Measurements from ENCODE around the gene MAP7.

The MAP7 gene

DNA sequence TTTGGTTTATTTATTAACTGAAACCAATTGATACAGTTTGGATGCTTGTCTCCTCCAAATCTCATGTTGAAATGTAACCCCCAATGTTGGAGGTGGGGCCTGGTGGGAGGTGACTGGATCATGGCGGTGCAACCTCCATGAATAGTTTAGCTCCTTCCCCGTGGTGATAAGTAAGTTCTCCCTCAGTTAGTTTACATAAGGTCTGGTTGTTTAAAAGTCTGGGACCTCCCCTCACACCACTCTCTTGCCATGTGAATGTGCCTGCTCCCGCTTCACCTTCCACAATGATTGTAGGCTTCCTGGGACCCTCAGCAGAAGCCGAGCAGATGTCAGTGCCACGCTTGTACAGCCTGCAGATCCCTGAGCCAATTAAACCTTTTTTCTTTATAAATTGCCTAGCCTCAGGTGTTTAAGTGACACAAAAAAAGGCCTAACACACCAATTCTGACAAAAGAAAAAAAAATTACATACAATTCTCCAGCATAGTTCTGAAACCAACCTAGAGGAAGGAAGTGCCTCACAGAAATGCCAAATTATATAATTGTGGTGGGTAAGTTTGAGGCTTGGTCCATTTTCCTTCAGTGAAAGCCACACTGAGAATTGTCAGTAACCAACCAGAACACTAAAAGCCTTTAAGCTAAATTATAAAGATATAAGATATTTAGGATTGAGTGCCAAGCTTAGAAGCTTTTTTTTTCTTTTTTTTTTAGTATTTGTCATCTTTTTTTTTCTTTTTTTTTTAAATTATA is 15.0 kb downstream of the MAP7 start:
- in situ Hi-C loops (cut with MboI; ENCODE audit: low pct_unique_long_range_greater_than_20kb, low sequenced_read_pairs) = no loop called here
- DNase-seq = no peak

DNA sequence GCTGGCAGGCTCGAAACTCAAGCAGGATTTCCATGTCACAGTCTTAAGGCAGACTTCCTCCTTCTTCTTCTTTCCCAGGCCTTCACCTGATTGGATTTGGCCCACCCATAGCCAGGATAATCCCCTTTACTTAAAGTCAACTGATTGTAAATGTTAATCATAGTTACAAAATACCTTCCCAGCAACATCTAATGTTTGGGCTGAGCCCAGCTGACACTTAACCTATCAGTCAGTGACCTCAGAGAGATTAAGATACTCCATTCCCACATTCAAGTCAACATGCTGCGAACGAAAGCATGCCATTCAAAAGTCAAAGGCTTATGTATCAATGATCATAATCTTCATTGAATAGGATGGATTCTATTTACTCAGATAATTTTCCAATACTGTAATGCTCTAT is 16.0 kb downstream of the MAP7 start:
- in situ Hi-C loops (cut with MboI; ENCODE audit: low pct_unique_long_range_greater_than_20kb, low sequenced_read_pairs) = no loop called here
- no peak for DNase-seq

DNA sequence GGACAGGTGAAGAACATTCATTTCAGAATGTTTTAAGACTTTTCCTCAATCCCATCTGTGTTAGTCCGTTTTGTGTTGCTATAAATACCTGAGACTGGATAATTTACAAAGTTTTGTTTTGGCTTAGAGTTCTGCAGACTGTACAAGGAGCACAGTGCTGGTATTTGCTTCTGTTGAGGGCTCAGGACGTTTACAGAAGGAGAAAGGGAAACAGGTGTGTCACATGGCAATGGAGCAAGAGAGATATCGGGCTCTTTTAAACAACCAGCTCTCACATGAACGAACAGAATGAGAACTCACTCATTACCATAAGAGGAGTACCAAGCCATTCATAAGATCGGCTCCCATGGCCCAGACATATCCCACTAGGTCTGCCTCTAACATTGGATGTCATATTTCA is 16.7 kb downstream of the MAP7 start:
- in situ Hi-C loops (cut with MboI; ENCODE audit: low pct_unique_long_range_greater_than_20kb, low sequenced_read_pairs) = no loop called here

DNA sequence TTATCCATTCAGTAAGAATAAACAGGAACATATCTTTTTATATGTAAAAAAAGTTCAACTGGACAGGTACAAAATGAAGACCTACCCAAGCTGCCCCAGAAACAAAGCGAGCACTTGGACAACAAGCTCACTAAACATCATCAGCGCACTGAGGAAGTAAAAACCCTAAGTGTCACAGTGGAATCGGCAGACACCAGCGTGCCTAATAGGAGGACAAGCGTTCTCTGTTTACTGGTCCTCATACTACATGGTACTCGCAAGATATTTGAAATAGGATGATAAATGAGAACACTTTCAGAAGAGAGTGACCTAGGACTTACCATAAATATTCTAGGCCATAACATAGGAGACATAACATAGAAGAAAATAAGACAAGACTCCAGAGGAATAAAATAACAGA is 18.2 kb downstream of the MAP7 start:
- in situ Hi-C loops (cut with MboI; ENCODE audit: low pct_unique_long_range_greater_than_20kb, low sequenced_read_pairs) = no loop called here

More for the DNA sequence above, 16.7 kb downstream of the MAP7 start:
- DNase-seq = no peak

DNA sequence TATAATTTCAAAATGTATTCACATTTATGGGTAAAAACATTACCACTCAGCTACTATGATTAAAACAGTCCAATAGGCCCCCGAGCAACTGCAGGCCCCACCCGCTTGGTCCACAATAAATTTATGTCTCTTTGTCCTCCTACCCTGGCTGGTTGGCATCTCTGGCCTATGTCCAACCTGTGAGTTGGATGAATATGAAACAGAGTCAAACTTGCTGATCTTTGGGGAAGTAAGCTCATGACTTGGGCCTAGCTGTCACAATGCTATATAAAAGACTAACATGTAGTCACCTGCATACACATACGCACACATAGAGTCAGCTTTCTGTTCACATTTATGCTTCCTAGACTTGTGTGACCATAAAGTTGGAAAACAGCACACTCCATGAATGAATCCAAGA is 20.5 kb downstream of the MAP7 start:
- in situ Hi-C loops (cut with MboI; ENCODE audit: low pct_unique_long_range_greater_than_20kb, low sequenced_read_pairs) = no loop called here
- no peak for DNase-seq

More for the DNA sequence above, 18.2 kb downstream of the MAP7 start:
- DNase-seq = no peak

- in situ Hi-C loops (cut with MboI; ENCODE audit: low pct_unique_long_range_greater_than_20kb, low sequenced_read_pairs) = no loop called here
- DNase-seq = no peak
Observed at GRCh38 chr6:136528477-136528876, 21.7 kb downstream of the MAP7 start.

- in situ Hi-C loops (cut with MboI; ENCODE audit: low pct_unique_long_range_greater_than_20kb, low sequenced_read_pairs) = no loop called here
- no peak for DNase-seq
Observed at GRCh38 chr6:136527831-136528230, 22.4 kb downstream of the MAP7 start.

DNA sequence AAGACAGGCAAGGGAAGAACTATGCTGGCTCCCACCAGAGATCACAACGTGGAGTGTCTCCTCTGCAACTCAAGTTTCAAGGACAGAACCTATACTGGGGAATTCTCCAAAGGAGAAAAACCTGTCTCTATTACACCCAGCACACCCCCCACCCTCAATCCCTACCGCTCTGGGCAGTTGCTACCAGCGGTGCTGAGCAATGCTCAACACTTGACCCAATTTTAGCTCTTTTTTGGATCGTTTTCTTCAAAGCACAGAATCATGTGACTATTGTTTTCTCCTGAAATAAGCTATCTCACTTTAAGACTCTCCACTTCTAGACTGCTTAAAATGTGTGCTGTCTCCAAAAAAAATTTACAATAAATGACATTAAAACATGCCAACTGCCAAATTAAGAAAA is 23.3 kb downstream of the MAP7 start:
- DNase-seq = no peak
- in situ Hi-C loops (cut with MboI; ENCODE audit: low pct_unique_long_range_greater_than_20kb, low sequenced_read_pairs) = no loop called here

GRCh38 chr6:136526196-136526930 is 23.9 kb downstream of the MAP7 start:
- DNase-seq = peak; percentile 85
- in situ Hi-C loops (cut with MboI; ENCODE audit: low pct_unique_long_range_greater_than_20kb, low sequenced_read_pairs) = no loop called here

DNA sequence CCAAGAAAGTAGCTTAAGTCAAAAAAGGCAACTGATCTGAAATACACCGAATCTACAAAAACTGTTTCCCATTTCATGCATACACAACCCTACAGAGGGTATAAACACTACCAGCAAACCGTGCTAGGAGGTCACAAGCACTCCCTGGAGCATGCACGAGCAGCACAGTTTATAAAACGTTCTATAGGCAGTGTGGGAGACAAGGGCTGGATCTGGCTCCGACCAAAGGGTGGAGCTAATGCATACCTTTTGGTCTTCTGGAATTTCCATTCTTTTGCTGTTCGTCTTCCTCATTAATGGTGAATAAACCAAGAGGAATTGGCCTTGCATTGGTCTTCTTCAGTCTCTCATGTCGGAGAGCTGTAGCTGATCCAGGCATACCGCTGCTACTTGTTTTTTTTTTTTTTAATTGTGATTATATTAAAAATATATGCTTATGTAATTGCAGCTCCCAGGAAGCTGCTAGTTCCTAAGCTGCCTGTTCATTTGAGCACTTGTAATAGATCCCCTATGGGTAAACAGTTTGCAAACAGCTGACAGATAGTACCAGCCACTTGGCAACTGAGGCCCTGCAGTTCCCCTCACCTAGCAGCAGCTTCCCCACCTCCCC is 24.5 kb downstream of the MAP7 start:
- DNase-seq = no peak
- in situ Hi-C loops (cut with MboI; ENCODE audit: low pct_unique_long_range_greater_than_20kb, low sequenced_read_pairs) = no loop called here

DNA sequence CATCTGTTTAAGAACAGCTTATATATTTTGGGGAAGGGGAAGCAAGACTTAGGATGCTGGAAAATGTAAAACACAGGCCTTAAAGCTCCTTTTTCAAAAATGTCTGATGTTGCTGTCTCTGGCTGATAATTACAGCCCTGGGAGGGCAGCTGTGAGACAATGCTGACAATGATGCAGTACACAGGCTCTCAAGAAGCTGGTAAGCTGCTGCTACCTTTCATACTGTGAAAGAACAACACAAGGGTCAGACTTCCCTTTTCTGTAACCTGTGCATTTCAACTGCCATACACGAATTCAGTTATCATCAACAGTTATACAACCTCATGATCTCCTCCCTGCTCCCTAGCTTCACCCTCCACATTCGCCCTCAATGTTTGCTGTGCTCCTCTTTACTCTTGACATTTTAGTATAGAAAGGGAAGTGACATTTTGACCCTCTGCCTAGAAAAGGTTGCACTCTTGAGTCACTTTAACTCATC is 25.2 kb downstream of the MAP7 start:
- in situ Hi-C loops (cut with MboI; ENCODE audit: low pct_unique_long_range_greater_than_20kb, low sequenced_read_pairs) = no loop called here

DNA sequence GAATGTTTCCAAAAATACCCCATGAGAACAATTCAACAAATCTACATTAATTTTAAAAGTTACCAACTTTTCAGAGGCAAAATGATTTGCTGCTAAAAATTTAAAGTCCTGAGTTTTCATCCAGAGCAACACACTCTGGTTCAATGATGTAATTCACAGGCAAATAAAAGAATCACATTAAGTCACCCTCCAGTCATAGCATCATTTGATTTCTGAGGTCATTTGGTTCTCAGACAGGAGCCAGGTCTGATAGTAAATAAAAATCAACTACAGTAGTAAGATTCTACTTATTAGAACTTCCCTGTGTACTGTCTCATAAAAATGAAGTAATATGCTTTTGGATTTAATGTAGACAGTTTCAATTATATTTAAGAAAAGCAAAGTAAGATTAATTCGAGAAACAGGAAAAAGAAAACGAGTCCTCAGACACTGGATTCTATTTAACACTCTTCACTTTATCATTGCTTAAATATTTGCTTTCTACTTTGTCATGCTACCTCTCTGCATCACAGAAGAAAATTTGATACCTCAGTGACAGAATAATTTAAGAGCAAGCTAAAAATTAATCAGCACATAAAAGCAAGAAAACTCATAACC is 25.8 kb downstream of the MAP7 start:
- in situ Hi-C loops (cut with MboI; ENCODE audit: low pct_unique_long_range_greater_than_20kb, low sequenced_read_pairs) = no loop called here
- no peak for DNase-seq

More for the DNA sequence above, 25.2 kb downstream of the MAP7 start:
- peak; percentile 80 for DNase-seq

DNA sequence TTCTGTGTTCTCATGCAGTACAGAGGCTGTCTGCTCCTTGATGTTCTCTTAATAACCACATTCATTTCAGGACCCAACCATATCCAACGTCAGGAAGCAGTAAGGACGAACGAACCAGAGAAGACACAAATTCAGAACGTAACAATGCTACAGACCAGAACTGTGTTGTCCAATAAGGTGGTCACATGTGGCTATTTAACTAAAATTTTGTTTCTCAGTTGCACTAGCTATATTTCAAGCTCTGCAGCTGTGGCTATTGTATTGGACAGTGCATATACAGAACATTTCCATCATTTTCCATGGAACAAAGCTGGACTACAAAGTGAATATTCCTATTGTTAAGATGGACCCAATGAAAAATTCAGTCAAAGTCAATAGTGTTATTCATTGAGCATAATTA is 27.0 kb downstream of the MAP7 start:
- no peak for DNase-seq
- in situ Hi-C loops (cut with MboI; ENCODE audit: low pct_unique_long_range_greater_than_20kb, low sequenced_read_pairs) = no loop called here

DNA sequence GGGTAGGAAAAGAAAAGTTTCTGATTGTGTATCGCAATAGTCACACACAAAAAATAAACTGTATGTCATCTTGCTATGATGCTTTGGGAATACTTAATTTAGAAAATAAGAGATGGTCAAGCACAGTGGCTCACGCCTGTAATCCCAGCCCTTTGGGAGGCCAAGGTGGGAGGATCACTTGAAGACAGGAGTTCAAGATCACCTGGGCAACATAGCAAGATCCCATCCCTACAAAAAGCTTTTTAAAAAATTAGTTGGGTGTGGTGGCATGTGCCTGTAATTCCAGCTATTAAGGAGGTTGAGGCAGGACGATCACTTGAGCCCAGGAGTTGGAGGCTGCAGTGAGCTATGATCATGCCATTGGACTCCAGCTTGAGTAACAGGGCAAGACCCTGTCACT is 27.6 kb downstream of the MAP7 start:
- in situ Hi-C loops (cut with MboI; ENCODE audit: low pct_unique_long_range_greater_than_20kb, low sequenced_read_pairs) = no loop called here
- no peak for DNase-seq

DNA sequence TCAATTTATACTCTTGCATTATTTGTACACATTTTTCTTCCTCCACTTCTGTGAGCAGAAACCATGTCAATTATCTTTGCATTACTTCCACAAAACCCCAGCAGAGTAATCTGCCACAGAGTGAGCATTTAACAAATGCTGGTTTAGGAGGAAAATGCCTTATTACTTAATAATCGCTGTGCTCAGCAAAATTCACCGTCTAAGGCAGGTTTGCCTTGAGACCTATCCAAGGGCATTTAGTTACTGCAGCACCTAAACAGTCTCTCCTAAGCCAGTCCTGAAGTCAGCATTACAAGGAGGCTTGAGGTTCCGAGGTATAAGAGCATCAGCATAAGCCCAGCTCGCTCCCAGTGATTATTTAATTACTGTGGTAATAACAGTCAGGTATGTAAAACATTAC is 28.3 kb downstream of the MAP7 start:
- in situ Hi-C loops (cut with MboI; ENCODE audit: low pct_unique_long_range_greater_than_20kb, low sequenced_read_pairs) = no loop called here
- DNase-seq = no peak

DNA sequence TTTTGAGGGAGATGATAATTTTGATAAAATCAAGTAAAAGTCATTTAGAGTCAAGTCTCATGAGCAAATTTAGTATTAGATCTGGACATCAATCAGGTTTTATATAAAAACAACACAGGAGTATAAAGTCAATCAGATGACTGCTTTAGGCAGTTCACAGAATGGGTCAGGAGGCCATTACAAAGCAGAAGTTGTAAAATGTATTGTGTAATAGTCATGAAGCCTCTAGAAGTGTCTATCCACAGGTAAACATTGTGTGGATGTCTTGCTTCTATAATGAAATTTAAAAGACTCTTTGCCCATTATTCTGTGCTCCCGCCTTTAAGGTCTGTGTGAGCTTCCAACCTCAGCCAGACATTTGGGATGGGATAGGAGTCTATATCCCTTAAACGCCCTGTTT is 28.8 kb downstream of the MAP7 start:
- DNase-seq = peak; percentile 40
- in situ Hi-C loops (cut with MboI; ENCODE audit: low pct_unique_long_range_greater_than_20kb, low sequenced_read_pairs) = no loop called here

DNA sequence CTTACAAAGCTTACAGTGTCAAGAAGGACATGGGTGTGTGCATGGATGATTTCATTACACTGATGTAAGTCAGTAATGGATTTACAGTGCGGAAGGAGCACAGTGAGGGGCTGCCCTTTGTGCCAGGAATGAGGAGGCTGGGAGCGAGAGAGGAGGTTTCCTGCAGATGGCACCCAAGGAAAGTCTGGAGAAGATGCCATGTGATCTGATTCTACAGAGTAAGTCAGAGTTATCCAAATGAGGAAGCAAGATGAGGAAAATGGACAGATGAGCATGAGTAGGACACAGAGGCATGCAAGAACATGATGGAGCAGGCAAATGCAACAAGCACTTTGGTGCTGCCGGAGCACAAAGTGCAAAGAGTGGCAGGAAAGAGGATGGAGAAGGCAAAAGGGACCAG is 29.7 kb downstream of the MAP7 start:
- no peak for DNase-seq

GRCh38 chr6:136517582-136517981 is 32.6 kb downstream of the MAP7 start:
- DNase-seq = no peak
- in situ Hi-C loops (cut with MboI; ENCODE audit: low pct_unique_long_range_greater_than_20kb, low sequenced_read_pairs) = no loop called here

More for the DNA sequence above, 29.7 kb downstream of the MAP7 start:
- in situ Hi-C loops (cut with MboI; ENCODE audit: low pct_unique_long_range_greater_than_20kb, low sequenced_read_pairs) = no loop called here

DNA sequence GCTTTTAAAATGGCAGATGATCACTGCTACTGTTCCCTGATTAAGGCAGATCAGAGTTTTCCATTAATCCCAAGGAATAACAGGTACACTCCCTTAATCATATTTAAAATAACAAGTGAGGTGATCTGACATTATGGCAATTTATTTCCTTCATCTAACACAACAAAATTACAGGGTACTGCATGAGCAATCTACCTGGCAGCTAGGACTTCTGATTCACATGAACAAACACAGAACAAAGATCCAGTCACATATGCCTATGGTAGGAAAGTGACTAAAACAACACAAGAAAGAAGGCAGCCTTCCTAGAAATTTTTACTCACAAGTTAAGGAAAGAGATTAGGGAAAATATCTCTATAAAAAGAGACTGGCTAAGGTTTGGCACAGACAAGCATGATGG is 33.2 kb downstream of the MAP7 start:
- DNase-seq = no peak
- in situ Hi-C loops (cut with MboI; ENCODE audit: low pct_unique_long_range_greater_than_20kb, low sequenced_read_pairs) = no loop called here

DNA sequence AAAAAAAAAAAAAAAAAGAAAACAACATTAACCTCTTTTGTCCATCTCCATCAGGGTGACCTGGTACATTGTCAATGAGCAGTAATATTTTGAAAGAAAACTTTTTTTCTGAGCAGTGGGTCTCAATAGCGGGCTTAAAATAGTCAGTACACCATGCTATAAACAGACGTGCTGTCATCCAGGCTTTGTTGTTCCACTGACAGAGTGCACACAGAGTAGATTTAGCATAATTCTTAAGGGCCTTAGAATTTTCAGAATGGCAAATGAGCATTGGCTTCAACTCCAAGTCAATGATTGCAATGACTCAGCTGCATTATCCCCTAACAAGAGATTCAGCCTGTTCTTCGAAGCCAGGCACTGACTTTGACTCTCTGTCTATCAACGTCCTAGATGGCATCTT is 35.6 kb downstream of the MAP7 start:
- no peak for DNase-seq
- in situ Hi-C loops (cut with MboI; ENCODE audit: low pct_unique_long_range_greater_than_20kb, low sequenced_read_pairs) = no loop called here
